GM12878 (cell line): ENCODE data around the gene FEV. TPM values are rescaled to one million over a fixed set of nuclear protein-coding genes. Genes with fewer than 3 reads are reported as not detected.

ENCODE experiments used
- JUNB ChIP-seq: IDR thresholded peaks from 2 replicates; pipeline ENCODE4 v1.6.1; 2016; ENCODE audit warnings: antibody characterized with exemption, mild to moderate bottlenecking
- KDM1A ChIP-seq: fragments of 200-600 bp; sonication (generic); IDR thresholded peaks from 2 replicates; pipeline ENCODE4 v1.6.1; 2016; ENCODE audit warnings: borderline replicate concordance
- MLLT1 ChIP-seq: fragments of 450-650 bp; IDR thresholded peaks from 2 replicates; pipeline ENCODE4 v1.6.1; 2016; ENCODE audit warnings: mild to moderate bottlenecking
- ZBTB4 ChIP-seq: fragments of 450-650 bp; formaldehyde crosslinking; IDR thresholded peaks from 2 replicates; pipeline ENCODE4 v1.4.0; 2022; ENCODE audit warnings: mild to moderate bottlenecking, moderate library complexity
- polyA plus RNA-seq, 11 experiments: library from polyadenylated mRNA; depleted of rRNA in 4 of 11; unstranded in 6 of 11; stranded (reverse) in 5 of 11; fragments of >200 nt; fragmentation: Nextera tagmentation in 4 of 11; fragmentation: Illumina TruSeq in 1 of 11; extraction: Ambion mirVana in 4 of 11; extraction: Trizol in 1 of 11; gene quantifications; 1 replicate in 1 of 11; 2 replicates in 10 of 11; pipeline versions ENCODE4 v1.2.1 to v1.2.3, GENCODE V29; 2011 to 2016; ENCODE audit warnings: inconsistent platforms in 2 of 11, missing spikeins in 2 of 11, low read depth in 1 of 11
- total RNA-seq, 4 experiments: library from RNA; depleted of rRNA in 3 of 4; stranded (reverse); fragments of >200 nt in 3 of 4; fragmentation: Illumina TruSeq in 1 of 4; extraction: Trizol in 1 of 4; gene quantifications; 2 replicates each; pipeline versions ENCODE4 v1.2.1 to v1.2.3, GENCODE V29; 2013 to 2021

The FEV gene
- total and polyA plus RNA-seq, 10 of the 15 experiments (the other 5 are each of a cell fraction or from before 2014, with no cell fraction given): not detected

GRCh38 chr2:218979846-218980734 lies 4.9 kb downstream of the FEV start (continued):
- TF ChIP-seq MLLT1: no peak
- TF ChIP-seq JUNB: no peak
- TF ChIP-seq ZBTB4 (CRISPR knock-in tag): no peak
- TF ChIP-seq KDM1A: no peak
- TF ChIP-seq, all 136 proteins: peak for 10
